ENCODE results near the gene SUCO. TPM values are rescaled to one million over a fixed set of nuclear protein-coding genes. Genes with fewer than 3 reads are reported as not detected.

Gene SUCO
- total and polyA plus RNA-seq, 2 of the 8 experiments (the other 6 are each of a cell fraction or from before 2014, with no cell fraction given) = 8.3 to 35.8 TPM

DNA sequence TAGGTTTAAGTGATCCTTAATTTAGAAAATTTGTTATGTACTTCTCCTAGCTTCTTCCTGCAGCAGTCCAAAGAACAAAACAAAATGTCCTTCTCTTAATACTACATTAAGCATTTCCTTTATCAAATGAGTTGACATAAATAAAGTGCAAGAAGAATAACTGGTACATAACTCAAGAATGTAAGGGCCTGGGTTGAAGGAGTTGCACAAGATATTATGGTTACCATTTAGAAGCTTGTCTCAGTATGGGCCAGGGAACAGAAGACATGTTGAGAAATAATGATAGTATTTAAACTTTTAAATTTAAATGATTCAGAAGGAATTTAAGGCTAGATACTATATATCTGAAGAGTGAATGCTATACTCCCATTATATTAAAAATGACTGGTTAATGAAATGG lies 23.5 kb downstream of the SUCO start:
- Histone ChIP-seq H4K5ac (ENCODE audit: insufficient read length, low read depth, low read length) (no peak overlapping the region), H4K20me1 (replicated peaks in 1 of 2; ENCODE audit: control insufficient read depth in 1 of 2, insufficient read depth in 2 of 2, low read length in 2 of 2) (peaks cover 0 to 4% of the 10 kb centered on the region in 2 experiments), H3K79me2 (ENCODE audit: control insufficient read depth in 1 of 2, insufficient read depth in 2 of 2, low read length in 2 of 2) (peaks cover 0 to 43% of the 10 kb centered on the region in 2 experiments; a peak in 2 of 4 replicates), H2BK120ac (replicated peaks; ENCODE audit: low read depth, low read length) (no peak overlapping the region), H3K4ac (replicated peaks; ENCODE audit: insufficient read length, low read depth, low read length) (no peak overlapping the region), H3K9me3 (ENCODE audit: insufficient read depth in 2 of 2, low read depth in 1 of 2, low read length in 1 of 2) (no peaks in the 10 kb centered on the region), H3K79me1 (ENCODE audit: low read depth, low read length) (no peaks in the 10 kb centered on the region; the same call in 1 of the 2 replicates), H3K4me1 (replicated peaks in 1 of 4; ENCODE audit: control insufficient read depth in 3 of 4, insufficient read depth in 4 of 4, low read length in 3 of 4) (no peaks in the 10 kb centered on the region), H3K36me3 (ENCODE audit: control insufficient read depth in 2 of 4, insufficient read depth in 4 of 4, low read length in 3 of 4) (peaks cover 0 to 34% (median 21%) of the 10 kb centered on the region in 4 experiments; a peak in 5 of 8 replicates), H2BK15ac (ENCODE audit: low read length) (no peak overlapping the region), H3K14ac (ENCODE audit: insufficient read length) (no peak overlapping the region), H3K18ac (ENCODE audit: extremely low read depth, low read length) (no peak overlapping the region), H4K8ac (ENCODE audit: extremely low read depth, insufficient read depth, low read length) (no peak overlapping the region), H2BK20ac (ENCODE audit: low read length) (no peak overlapping the region), H2BK5ac (ENCODE audit: low read depth, low read length) (no peak overlapping the region), H3K56ac (replicated peaks; ENCODE audit: insufficient read length, low read depth, low read length) (no peak overlapping the region), H2BK12ac (ENCODE audit: low read depth, low read length) (no peak overlapping the region), H2AFZ (ENCODE audit: low read length) (no peak overlapping the region), H3K9ac (replicated peaks in 1 of 4; ENCODE audit: extremely low read depth in 1 of 4, low read depth in 3 of 4, low read length in 3 of 4) (no peak overlapping the region), H3K4me2 (ENCODE audit: insufficient read depth in 1 of 2, low read depth in 2 of 2, low read length in 2 of 2) (no peak overlapping the region), H3K27ac (ENCODE audit: low read depth, low read length) (no peak overlapping the region), H3K4me3 (ENCODE audit: extremely low read depth in 1 of 4, insufficient read depth in 2 of 4, low read depth in 3 of 4, low read length in 4 of 4) (no peak overlapping the region), H3K27me3 (replicated peaks in 1 of 4; ENCODE audit: control insufficient read depth in 3 of 4, extremely low read depth in 1 of 4, insufficient read depth in 3 of 4, low read length in 3 of 4) (no peaks in the 10 kb centered on the region), H2AK5ac (ENCODE audit: low read depth, low read length) (no peak overlapping the region), H3K23me2 (ENCODE audit: low read depth, low read length) (no peaks in the 10 kb centered on the region), H4K91ac (replicated peaks; ENCODE audit: insufficient read length, low read length) (no peak overlapping the region), H3K23ac (ENCODE audit: insufficient read length) (no peak overlapping the region)
- CTCF ChIA-PET (ENCODE audit: partially characterized antibody) = interaction anchor here (1.1 kb wide), 1 partner anchor 14 kb away, joined by 7 read pairs; no protein-coding TSS in a partner anchor
- DNase-seq (ENCODE audit: low read depth in 1 of 2, low spot score in 2 of 2) (no peak), FAIRE-seq (no peak)
- POLR2A ChIA-PET (ENCODE audit: partially characterized antibody) = interaction anchor here (1.0 kb wide), 1 partner anchor 19 kb away, joined by 3 read pairs; no protein-coding TSS in a partner anchor
- TF ChIP-seq, protein P1, sequence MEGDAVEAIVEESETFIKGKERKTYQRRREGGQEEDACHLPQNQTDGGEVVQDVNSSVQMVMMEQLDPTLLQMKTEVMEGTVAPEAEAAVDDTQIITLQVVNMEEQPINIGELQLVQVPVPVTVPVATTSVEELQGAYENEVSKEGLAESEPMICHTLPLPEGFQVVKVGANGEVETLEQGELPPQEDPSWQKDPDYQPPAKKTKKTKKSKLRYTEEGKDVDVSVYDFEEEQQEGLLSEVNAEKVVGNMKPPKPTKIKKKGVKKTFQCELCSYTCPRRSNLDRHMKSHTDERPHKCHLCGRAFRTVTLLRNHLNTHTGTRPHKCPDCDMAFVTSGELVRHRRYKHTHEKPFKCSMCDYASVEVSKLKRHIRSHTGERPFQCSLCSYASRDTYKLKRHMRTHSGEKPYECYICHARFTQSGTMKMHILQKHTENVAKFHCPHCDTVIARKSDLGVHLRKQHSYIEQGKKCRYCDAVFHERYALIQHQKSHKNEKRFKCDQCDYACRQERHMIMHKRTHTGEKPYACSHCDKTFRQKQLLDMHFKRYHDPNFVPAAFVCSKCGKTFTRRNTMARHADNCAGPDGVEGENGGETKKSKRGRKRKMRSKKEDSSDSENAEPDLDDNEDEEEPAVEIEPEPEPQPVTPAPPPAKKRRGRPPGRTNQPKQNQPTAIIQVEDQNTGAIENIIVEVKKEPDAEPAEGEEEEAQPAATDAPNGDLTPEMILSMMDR (IDR thresholded peaks at IDR 0.05; ENCODE audit: control extremely low read depth in 1 of 3, insufficient read depth in 1 of 3, low read depth in 1 of 3, low read length in 3 of 3) = no peak
- TF ChIP-seq CREB1 (IDR thresholded peaks at IDR 0.05) (no peak), BACH1 (IDR thresholded peaks at IDR 0.05; ENCODE audit: low read length) (no peak), EZH2 (IDR thresholded peaks at IDR 0.05; ENCODE audit: low read depth, low read length, severe bottlenecking) (no peak), ASH2L (IDR thresholded peaks at IDR 0.05; ENCODE audit: low read length) (no peak), SP4 (IDR thresholded peaks at IDR 0.05; ENCODE audit: low read length) (no peak), KDM4A (IDR thresholded peaks at IDR 0.05; ENCODE audit: low read depth, low read length, severe bottlenecking) (no peak), HDAC2 (IDR thresholded peaks at IDR 0.05; ENCODE audit: borderline replicate concordance in 1 of 2, low read depth in 2 of 2, low read length in 2 of 2) (no peak)
